ENCODE data around the gene TMEM39A.

GRCh38 chr3:119401069-119401468 is 62.3 kb downstream of the TMEM39A start:
- no peak for TF ChIP-seq MAX (IDR thresholded peaks at IDR 0.05)
- TF ChIP-seq TAF1 (IDR thresholded peaks at IDR 0.05; ENCODE audit: low read depth): no peak
